ENCODE data around the gene NTRK3. TPM values are rescaled to one million over a fixed set of nuclear protein-coding genes. Genes with fewer than 3 reads are reported as not detected.

Gene NTRK3
- total and polyA plus RNA-seq, 2 of the 13 experiments (the other 11 are each of a cell fraction or from before 2014, with no cell fraction given) = not detected

- FAIRE-seq (no peak), DNase-seq (ENCODE audit: low spot score) (no peak), ATAC-seq (no peak)
- POLR2A ChIA-PET = no interaction called here
- H2AFZ ChIP-seq (ENCODE audit: low read length) = no peak overlapping the region
- H3K79me2 ChIP-seq (ENCODE audit: insufficient read depth, low read length) = no peaks in the 10 kb centered on the region
- H3K9me3 ChIP-seq (ENCODE audit: low read length) = peaks cover 79% of the 10 kb centered on the region
- whole genome bisulfite sequencing (ENCODE audit: low lambda C conversion rate) = 33% methylated on average over 1 of the region's 1 CpG
- H3K4me2 ChIP-seq (ENCODE audit: low read depth, low read length) = no peak overlapping the region
- H3K9ac ChIP-seq (ENCODE audit: insufficient read depth, low read depth, low read length) = no peak overlapping the region
- no TSS peak for BruUV-seq (replicated peaks)
- H3K4me3 ChIP-seq (replicated peaks in 1 of 3; ENCODE audit: insufficient read depth in 1 of 3, low read depth in 2 of 3, low read length in 3 of 3) = no peak overlapping the region
- H3K4me1 ChIP-seq (ENCODE audit: insufficient read depth, low read length) = no peaks in the 10 kb centered on the region
- in situ Hi-C loops (cut with HindIII; ENCODE audit: extremely low pct_ligation_motif_present, low pct_unique_long_range_greater_than_20kb) = no loop called here
- TF ChIP-seq ZFP37 (CRISPR knock-in tag; IDR thresholded peaks at IDR 0.05; ENCODE audit: borderline replicate concordance) (no peak), YEATS2 (CRISPR knock-in tag; IDR thresholded peaks at IDR 0.05; ENCODE audit: borderline replicate concordance) (no peak), ZNF883 (CRISPR knock-in tag; IDR thresholded peaks at IDR 0.05; ENCODE audit: not compliant biosample characterization) (no peak)
- no peak overlapping the region for H3K27ac ChIP-seq (ENCODE audit: extremely low read length, insufficient read depth, low read length)
- H3K36me3 ChIP-seq (replicated peaks in 1 of 2; ENCODE audit: control insufficient read depth in 1 of 2, insufficient read depth in 2 of 2, low read length in 2 of 2) = no peaks in the 10 kb centered on the region
- no peaks in the 10 kb centered on the region for H3K27me3 ChIP-seq (ENCODE audit: control insufficient read depth in 1 of 2, insufficient read depth in 2 of 2, low read length in 2 of 2)
- intact Hi-C loops (cut with micrococcal nuclease; ENCODE audit: unreplicated experiment) = no loop called here
- no peaks in the 10 kb centered on the region for H4K20me1 ChIP-seq (ENCODE audit: insufficient read depth, low read length)
- CTCF ChIA-PET (ENCODE audit: low intra/inter-chr PET ratio, low total read pairs) = no interaction called here
Measured at GRCh38 chr15:87817553-87817952, 439.0 kb downstream of the NTRK3 start.

- Histone ChIP-seq H4K20me1 (ENCODE audit: insufficient read depth, low read length) (no peaks in the 10 kb centered on the region), H3K4me2 (ENCODE audit: low read depth, low read length) (no peak overlapping the region), H3K27me3 (ENCODE audit: control insufficient read depth in 1 of 2, insufficient read depth in 2 of 2, low read length in 2 of 2) (no peaks in the 10 kb centered on the region), H3K4me3 (replicated peaks in 1 of 3; ENCODE audit: insufficient read depth in 1 of 3, low read depth in 2 of 3, low read length in 3 of 3) (no peak overlapping the region), H3K79me2 (ENCODE audit: insufficient read depth, low read length) (no peaks in the 10 kb centered on the region), H3K4me1 (ENCODE audit: insufficient read depth, low read length) (no peaks in the 10 kb centered on the region), H3K9me3 (ENCODE audit: low read length) (peaks cover 80% of the 10 kb centered on the region), H3K27ac (ENCODE audit: extremely low read length, insufficient read depth, low read length) (no peak overlapping the region), H2AFZ (ENCODE audit: low read length) (no peak overlapping the region), H3K36me3 (replicated peaks in 1 of 2; ENCODE audit: control insufficient read depth in 1 of 2, insufficient read depth in 2 of 2, low read length in 2 of 2) (no peaks in the 10 kb centered on the region), H3K9ac (ENCODE audit: insufficient read depth, low read depth, low read length) (no peak overlapping the region)
- FAIRE-seq (no peak), ATAC-seq (no peak), DNase-seq (ENCODE audit: low spot score) (no peak)
- ChIA-PET CTCF (ENCODE audit: low intra/inter-chr PET ratio, low total read pairs) (no interaction called here), POLR2A (no interaction called here)
- no TSS peak for BruUV-seq (replicated peaks)
- in situ Hi-C loops (cut with HindIII; ENCODE audit: extremely low pct_ligation_motif_present, low pct_unique_long_range_greater_than_20kb) (no loop called here), intact Hi-C loops (cut with micrococcal nuclease; ENCODE audit: unreplicated experiment) (no loop called here)
- whole genome bisulfite sequencing (ENCODE audit: low lambda C conversion rate) = 12% methylated on average over 5 of the region's 5 CpGs
- TF ChIP-seq ZNF609 (CRISPR knock-in tag; IDR thresholded peaks at IDR 0.05; ENCODE audit: borderline replicate concordance) (no peak), PAX8 (CRISPR knock-in tag; IDR thresholded peaks at IDR 0.05; ENCODE audit: borderline replicate concordance) (no peak), MBNL3 (CRISPR knock-in tag; conservative IDR thresholded peaks at IDR 0.05) (no peak), NFIC (IDR thresholded peaks at IDR 0.05; ENCODE audit: low read length) (no peak), ZNF550 (CRISPR knock-in tag; IDR thresholded peaks at IDR 0.05; ENCODE audit: borderline replicate concordance) (no peak), XRCC5 (optimal IDR thresholded peaks at IDR 0.05; ENCODE audit: low read length) (no peak), NR1H2 (CRISPR knock-in tag; IDR thresholded peaks at IDR 0.05; ENCODE audit: borderline replicate concordance, low read depth) (no peak), MXD3 (CRISPR knock-in tag; IDR thresholded peaks at IDR 0.05) (no peak), PAF1 (CRISPR knock-in tag; IDR thresholded peaks at IDR 0.05) (no peak), HNF4G (IDR thresholded peaks at IDR 0.05; ENCODE audit: borderline replicate concordance, low read depth, low read length) (no peak), HNF4G (CRISPR knock-in tag; IDR thresholded peaks at IDR 0.05; ENCODE audit: borderline replicate concordance, low read depth) (no peak)
Measured at GRCh38 chr15:87816811-87817210, 439.7 kb downstream of the NTRK3 start.
